HEK293 (cell line): ENCODE data around the gene LMO3.

Experiments used
- CTCF ChIA-PET: fragments of 350-600 bp; formaldehyde crosslinking; extraction: SDS; loops from one replicate; lab custom pipeline; 2021; ENCODE audit warnings: antibody characterized with exemption; lab: Yijun Ruan, JAX
- POLR2A ChIA-PET: fragments of 300-600 bp; formaldehyde crosslinking; extraction: SDS; loops from one replicate; lab custom pipeline; 2020; ENCODE audit warnings: antibody characterized with exemption, inconsistent platforms; lab: Yijun Ruan, JAX
- H3K27ac ChIP-seq: fragments of 200-500 bp; sonication (Bioruptor generic); 2 replicates; pipeline ENCODE4 v1.5.1; 2014; ENCODE audit warnings: low read depth, low read length, control low read depth, inconsistent platforms; ENCODE audit errors: extremely low read depth
- H3K36me3 ChIP-seq, 2 experiments: fragments of 200-500 bp in 1 of 2; sonication (Bioruptor generic) in 1 of 2; 1 replicate in 1 of 2; 2 replicates in 1 of 2; pipeline ENCODE4 v1.5.1; 2014 to 2017; ENCODE audit warnings: inconsistent platforms in 2 of 2, low read length in 2 of 2; ENCODE audit not compliant: control insufficient read depth in 2 of 2, insufficient read depth in 1 of 2
- H3K4me1 ChIP-seq: fragments of 200-500 bp; sonication (Bioruptor generic); 2 replicates; pipeline ENCODE4 v1.5.1; 2014; ENCODE audit warnings: mild to moderate bottlenecking, low read length, inconsistent platforms; ENCODE audit not compliant: control insufficient read depth, insufficient read depth
- H3K4me3 ChIP-seq: 2 replicates; pipeline ENCODE4 v1.5.1; 2011; ENCODE audit warnings: low read depth, mild to moderate bottlenecking, control low read depth, low read length, moderate library complexity
- H3K9me3 ChIP-seq: fragments of 200-500 bp; sonication (Bioruptor generic); 2 replicates; pipeline ENCODE4 v1.5.1; 2014; ENCODE audit warnings: low read depth, low read length, inconsistent platforms; ENCODE audit not compliant: control insufficient read depth, insufficient read depth
- EGR2 ChIP-seq: fragments of 450-650 bp; formaldehyde crosslinking; IDR thresholded peaks from 2 replicates; pipeline ENCODE4 v1.5.1; 2016; ENCODE audit warnings: low read depth, missing biosample characterization, missing genetic modification characterization
- MZF1 ChIP-seq: fragments of 450-650 bp; formaldehyde crosslinking; IDR thresholded peaks from 2 replicates; pipeline ENCODE4 v1.5.1; 2017; ENCODE audit warnings: missing biosample characterization, missing genetic modification characterization, borderline replicate concordance
- SP7 ChIP-seq: fragments of 450-650 bp; formaldehyde crosslinking; IDR thresholded peaks from 2 replicates; pipeline ENCODE4 v1.5.1; 2016; ENCODE audit warnings: missing biosample characterization, missing genetic modification characterization
- ZBTB21 ChIP-seq: fragments of 450-650 bp; formaldehyde crosslinking; IDR thresholded peaks from 2 replicates; pipeline ENCODE4 v1.5.1; 2017; ENCODE audit warnings: missing biosample characterization, missing genetic modification characterization
- ZFP3 ChIP-seq: fragments of 450-650 bp; formaldehyde crosslinking; IDR thresholded peaks from 2 replicates; pipeline ENCODE4 v1.5.1; 2016; ENCODE audit warnings: low read depth, missing biosample characterization, missing genetic modification characterization
- ZFP37 ChIP-seq: fragments of 450-650 bp; formaldehyde crosslinking; IDR thresholded peaks from 2 replicates; pipeline ENCODE4 v1.5.1; 2016; ENCODE audit warnings: missing biosample characterization, missing genetic modification characterization
- ZNF112 ChIP-seq: fragments of 450-650 bp; formaldehyde crosslinking; IDR thresholded peaks from 2 replicates; pipeline ENCODE4 v1.5.0; 2017; ENCODE audit warnings: missing biosample characterization, missing genetic modification characterization
- ZNF211 ChIP-seq: fragments of 450-650 bp; formaldehyde crosslinking; IDR thresholded peaks from 2 replicates; pipeline ENCODE4 v1.5.1; 2016; ENCODE audit warnings: low read depth, missing biosample characterization, missing genetic modification characterization
- ZNF548 ChIP-seq: fragments of 450-650 bp; formaldehyde crosslinking; IDR thresholded peaks from 2 replicates; pipeline ENCODE4 v1.5.1; 2016; ENCODE audit warnings: missing biosample characterization, missing genetic modification characterization
- ZNF558 ChIP-seq: fragments of 450-650 bp; formaldehyde crosslinking; IDR thresholded peaks from 2 replicates; pipeline ENCODE4 v1.5.1; 2016; ENCODE audit warnings: missing biosample characterization, missing genetic modification characterization
- ZNF658 ChIP-seq: fragments of 450-650 bp; formaldehyde crosslinking; IDR thresholded peaks from 2 replicates; pipeline ENCODE4; 2016; ENCODE audit warnings: missing biosample characterization, missing genetic modification characterization
- ZNF76 ChIP-seq: fragments of 450-650 bp; formaldehyde crosslinking; IDR thresholded peaks from 2 replicates; pipeline ENCODE4; 2016; ENCODE audit warnings: low read depth, missing biosample characterization, missing genetic modification characterization, borderline replicate concordance
- TF ChIP-seq, protein P1 (sequence below): fragments of 450-650 bp; formaldehyde crosslinking; IDR thresholded peaks from 2 replicates; pipeline ENCODE4 v1.5.1; 2016; ENCODE audit warnings: missing biosample characterization, missing genetic modification characterization
- TF ChIP-seq, protein P2 (sequence below): fragments of 450-650 bp; formaldehyde crosslinking; IDR thresholded peaks from 2 replicates; pipeline ENCODE4 v1.5.1; 2016; ENCODE audit warnings: missing biosample characterization, missing genetic modification characterization
- TF ChIP-seq, protein P3 (sequence below): fragments of 450-650 bp; formaldehyde crosslinking; IDR thresholded peaks from 2 replicates; pipeline ENCODE4 v1.5.0; 2017; ENCODE audit warnings: missing biosample characterization, missing genetic modification characterization, borderline replicate concordance
- TF ChIP-seq, protein P4 (sequence below): fragments of 450-650 bp; formaldehyde crosslinking; optimal IDR thresholded peaks from 2 replicates; pipeline ENCODE3; 2016; ENCODE audit warnings: missing biosample characterization, mild to moderate bottlenecking, missing genetic modification characterization
- TF ChIP-seq, protein P5 (sequence below): fragments of 450-650 bp; formaldehyde crosslinking; IDR thresholded peaks from 2 replicates; pipeline ENCODE4 v1.5.1; 2016; ENCODE audit warnings: missing biosample characterization, missing genetic modification characterization
- TF ChIP-seq, protein P6 (sequence below): fragments of 450-650 bp; formaldehyde crosslinking; IDR thresholded peaks from 2 replicates; pipeline ENCODE4 v1.5.1; 2017; ENCODE audit warnings: missing biosample characterization, missing genetic modification characterization

Gene LMO3

DNA sequence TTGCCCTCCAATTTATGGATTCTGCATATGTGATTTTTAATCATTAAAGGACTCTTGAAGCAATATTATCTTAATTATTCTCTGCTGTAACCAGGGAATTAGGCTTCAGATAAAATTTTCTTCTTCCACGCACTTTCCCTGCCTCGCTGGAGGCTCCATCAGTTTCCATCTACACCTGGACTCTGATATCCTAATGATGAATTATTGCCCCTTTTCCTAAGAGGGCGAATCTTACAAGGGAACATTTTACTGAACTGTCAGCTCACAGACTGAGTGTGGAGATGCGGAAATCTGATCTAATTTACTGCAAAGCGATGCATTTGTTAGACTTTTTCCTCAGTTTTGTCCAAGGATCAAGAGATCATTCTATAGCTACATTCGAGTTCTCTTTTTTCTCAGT, 43.0 kb downstream of the LMO3 start:
- ChIA-PET CTCF (no interaction called here), POLR2A (no interaction called here)
- Histone ChIP-seq H3K9me3 (no peaks in the 10 kb centered on the region), H3K4me3 (no peak overlapping the region), H3K4me1 (no peaks in the 10 kb centered on the region), H3K27ac (no peak overlapping the region), H3K36me3 (no peaks in the 10 kb centered on the region)
- TF ChIP-seq ZNF112 (tag by site-specific recombination) (no peak), MZF1 (tag by site-specific recombination) (no peak), SP7 (no peak), ZNF76 (tag by site-specific recombination) (no peak), ZNF558 (tag by site-specific recombination) (no peak), ZNF211 (no peak), ZFP3 (no peak), ZNF548 (tag by site-specific recombination) (no peak), EGR2 (tag by site-specific recombination) (no peak), ZBTB21 (no peak), ZNF658 (tag by site-specific recombination) (no peak), ZFP37 (tag by site-specific recombination) (no peak)
- TF ChIP-seq, protein P1, sequence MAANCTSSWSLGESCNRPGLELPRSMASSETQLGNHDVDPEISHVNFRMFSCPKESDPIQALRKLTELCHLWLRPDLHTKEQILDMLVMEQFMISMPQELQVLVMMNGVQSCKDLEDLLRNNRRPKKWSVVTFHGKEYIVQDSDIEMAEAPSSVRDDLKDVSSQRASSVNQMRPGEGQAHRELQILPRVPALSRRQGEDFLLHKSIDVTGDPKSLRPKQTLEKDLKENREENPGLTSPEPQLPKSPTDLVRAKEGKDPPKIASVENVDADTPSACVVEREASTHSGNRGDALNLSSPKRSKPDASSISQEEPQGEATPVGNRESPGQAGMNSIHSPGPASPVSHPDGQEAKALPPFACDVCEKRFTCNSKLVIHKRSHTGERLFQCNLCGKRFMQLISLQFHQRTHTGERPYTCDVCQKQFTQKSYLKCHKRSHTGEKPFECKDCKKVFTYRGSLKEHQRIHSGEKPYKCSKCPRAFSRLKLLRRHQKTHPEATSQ (tag by site-specific recombination) = no peak
- TF ChIP-seq, protein P2, sequence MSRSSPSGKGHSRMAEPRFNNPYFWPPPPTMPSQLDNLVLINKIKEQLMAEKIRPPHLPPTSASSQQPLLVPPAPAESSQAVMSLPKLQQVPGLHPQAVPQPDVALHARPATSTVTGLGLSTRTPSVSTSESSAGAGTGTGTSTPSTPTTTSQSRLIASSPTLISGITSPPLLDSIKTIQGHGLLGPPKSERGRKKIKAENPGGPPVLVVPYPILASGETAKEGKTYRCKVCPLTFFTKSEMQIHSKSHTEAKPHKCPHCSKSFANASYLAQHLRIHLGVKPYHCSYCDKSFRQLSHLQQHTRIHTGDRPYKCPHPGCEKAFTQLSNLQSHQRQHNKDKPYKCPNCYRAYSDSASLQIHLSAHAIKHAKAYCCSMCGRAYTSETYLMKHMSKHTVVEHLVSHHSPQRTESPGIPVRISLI = no peak
- TF ChIP-seq, protein P3, sequence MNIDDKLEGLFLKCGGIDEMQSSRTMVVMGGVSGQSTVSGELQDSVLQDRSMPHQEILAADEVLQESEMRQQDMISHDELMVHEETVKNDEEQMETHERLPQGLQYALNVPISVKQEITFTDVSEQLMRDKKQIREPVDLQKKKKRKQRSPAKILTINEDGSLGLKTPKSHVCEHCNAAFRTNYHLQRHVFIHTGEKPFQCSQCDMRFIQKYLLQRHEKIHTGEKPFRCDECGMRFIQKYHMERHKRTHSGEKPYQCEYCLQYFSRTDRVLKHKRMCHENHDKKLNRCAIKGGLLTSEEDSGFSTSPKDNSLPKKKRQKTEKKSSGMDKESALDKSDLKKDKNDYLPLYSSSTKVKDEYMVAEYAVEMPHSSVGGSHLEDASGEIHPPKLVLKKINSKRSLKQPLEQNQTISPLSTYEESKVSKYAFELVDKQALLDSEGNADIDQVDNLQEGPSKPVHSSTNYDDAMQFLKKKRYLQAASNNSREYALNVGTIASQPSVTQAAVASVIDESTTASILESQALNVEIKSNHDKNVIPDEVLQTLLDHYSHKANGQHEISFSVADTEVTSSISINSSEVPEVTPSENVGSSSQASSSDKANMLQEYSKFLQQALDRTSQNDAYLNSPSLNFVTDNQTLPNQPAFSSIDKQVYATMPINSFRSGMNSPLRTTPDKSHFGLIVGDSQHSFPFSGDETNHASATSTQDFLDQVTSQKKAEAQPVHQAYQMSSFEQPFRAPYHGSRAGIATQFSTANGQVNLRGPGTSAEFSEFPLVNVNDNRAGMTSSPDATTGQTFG = no peak
- TF ChIP-seq, protein P4, sequence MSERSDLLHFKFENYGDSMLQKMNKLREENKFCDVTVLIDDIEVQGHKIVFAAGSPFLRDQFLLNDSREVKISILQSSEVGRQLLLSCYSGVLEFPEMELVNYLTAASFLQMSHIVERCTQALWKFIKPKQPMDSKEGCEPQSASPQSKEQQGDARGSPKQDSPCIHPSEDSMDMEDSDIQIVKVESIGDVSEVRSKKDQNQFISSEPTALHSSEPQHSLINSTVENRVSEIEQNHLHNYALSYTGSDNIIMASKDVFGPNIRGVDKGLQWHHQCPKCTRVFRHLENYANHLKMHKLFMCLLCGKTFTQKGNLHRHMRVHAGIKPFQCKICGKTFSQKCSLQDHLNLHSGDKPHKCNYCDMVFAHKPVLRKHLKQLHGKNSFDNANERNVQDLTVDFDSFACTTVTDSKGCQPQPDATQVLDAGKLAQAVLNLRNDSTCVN (tag by site-specific recombination) = no peak
- TF ChIP-seq, protein P5, sequence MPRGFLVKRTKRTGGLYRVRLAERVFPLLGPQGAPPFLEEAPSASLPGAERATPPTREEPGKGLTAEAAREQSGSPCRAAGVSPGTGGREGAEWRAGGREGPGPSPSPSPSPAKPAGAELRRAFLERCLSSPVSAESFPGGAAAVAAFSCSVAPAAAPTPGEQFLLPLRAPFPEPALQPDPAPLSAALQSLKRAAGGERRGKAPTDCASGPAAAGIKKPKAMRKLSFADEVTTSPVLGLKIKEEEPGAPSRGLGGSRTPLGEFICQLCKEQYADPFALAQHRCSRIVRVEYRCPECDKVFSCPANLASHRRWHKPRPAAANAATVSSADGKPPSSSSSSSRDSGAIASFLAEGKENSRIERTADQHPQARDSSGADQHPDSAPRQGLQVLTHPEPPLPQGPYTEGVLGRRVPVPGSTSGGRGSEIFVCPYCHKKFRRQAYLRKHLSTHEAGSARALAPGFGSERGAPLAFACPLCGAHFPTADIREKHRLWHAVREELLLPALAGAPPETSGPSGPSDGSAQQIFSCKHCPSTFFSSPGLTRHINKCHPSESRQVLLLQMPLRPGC (tag by site-specific recombination) = no peak
- TF ChIP-seq, protein P6, sequence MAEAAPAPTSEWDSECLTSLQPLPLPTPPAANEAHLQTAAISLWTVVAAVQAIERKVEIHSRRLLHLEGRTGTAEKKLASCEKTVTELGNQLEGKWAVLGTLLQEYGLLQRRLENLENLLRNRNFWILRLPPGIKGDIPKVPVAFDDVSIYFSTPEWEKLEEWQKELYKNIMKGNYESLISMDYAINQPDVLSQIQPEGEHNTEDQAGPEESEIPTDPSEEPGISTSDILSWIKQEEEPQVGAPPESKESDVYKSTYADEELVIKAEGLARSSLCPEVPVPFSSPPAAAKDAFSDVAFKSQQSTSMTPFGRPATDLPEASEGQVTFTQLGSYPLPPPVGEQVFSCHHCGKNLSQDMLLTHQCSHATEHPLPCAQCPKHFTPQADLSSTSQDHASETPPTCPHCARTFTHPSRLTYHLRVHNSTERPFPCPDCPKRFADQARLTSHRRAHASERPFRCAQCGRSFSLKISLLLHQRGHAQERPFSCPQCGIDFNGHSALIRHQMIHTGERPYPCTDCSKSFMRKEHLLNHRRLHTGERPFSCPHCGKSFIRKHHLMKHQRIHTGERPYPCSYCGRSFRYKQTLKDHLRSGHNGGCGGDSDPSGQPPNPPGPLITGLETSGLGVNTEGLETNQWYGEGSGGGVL (tag by site-specific recombination) = no peak
